ENCODE data around the gene RAD18. TPM values are rescaled to one million over a fixed set of nuclear protein-coding genes. Genes with fewer than 3 reads are reported as not detected.

RAD18 gene
- total RNA-seq, 1 donor from 2014 or later: 0.75 TPM

DNA sequence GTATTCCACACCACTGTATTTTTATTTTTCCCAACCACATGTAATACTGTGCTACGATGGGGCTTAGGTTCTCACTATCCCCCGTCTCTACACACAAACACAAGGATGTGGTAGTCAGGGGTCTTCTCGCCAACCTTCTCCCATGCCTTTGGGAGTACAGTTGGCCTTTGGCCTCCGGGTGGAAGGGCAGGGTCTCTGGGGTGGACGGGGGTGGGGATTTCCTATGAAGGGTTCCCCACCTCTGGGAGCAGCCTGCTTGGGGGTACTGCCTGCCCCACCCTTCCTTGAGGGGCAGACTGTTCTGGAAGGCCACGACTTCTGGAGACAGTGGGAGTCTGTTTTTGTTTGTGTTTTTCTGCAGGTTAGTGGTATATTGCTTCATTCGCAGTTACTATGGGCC is 21.3 kb upstream of the RAD18 start:
- H3K27ac ChIP-seq: no peak overlapping the region
- intact Hi-C loops (cut with DNase I): no loop called here
- TF ChIP-seq, protein P1, sequence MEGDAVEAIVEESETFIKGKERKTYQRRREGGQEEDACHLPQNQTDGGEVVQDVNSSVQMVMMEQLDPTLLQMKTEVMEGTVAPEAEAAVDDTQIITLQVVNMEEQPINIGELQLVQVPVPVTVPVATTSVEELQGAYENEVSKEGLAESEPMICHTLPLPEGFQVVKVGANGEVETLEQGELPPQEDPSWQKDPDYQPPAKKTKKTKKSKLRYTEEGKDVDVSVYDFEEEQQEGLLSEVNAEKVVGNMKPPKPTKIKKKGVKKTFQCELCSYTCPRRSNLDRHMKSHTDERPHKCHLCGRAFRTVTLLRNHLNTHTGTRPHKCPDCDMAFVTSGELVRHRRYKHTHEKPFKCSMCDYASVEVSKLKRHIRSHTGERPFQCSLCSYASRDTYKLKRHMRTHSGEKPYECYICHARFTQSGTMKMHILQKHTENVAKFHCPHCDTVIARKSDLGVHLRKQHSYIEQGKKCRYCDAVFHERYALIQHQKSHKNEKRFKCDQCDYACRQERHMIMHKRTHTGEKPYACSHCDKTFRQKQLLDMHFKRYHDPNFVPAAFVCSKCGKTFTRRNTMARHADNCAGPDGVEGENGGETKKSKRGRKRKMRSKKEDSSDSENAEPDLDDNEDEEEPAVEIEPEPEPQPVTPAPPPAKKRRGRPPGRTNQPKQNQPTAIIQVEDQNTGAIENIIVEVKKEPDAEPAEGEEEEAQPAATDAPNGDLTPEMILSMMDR (IDR thresholded peaks at IDR 0.05): no peak
- DNase-seq (ENCODE audit: low spot score in 2 of 2): no peak
- peaks cover 0 to under 1% of the 10 kb centered on the region in 2 donors for H3K9me3 ChIP-seq
- H3K4me1 ChIP-seq: no peaks in the 10 kb centered on the region
- H3K4me3 ChIP-seq: no peak overlapping the region
- H3K27me3 ChIP-seq: no peaks in the 10 kb centered on the region
- H3K36me3 ChIP-seq: no peaks in the 10 kb centered on the region

DNA sequence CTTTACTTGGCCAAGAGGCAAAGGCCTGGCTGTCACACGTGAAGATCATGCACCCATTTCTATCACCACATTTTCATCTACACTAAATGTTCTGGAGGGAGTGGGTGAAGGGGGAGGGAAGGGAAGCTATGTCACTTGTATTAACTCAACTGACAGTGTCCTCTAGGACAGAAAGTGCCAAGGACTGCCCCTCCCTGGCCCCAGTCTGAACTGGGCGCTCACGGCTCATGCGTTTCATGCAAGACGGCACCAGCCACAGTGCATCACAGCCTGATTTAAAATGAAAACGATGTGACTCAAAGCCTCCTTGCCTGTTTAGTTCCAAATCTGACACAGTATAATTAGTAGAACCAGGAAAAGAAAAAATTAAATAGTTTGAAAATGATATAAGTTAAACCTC is 20.8 kb upstream of the RAD18 start:
- H3K4me1 ChIP-seq: no peaks in the 10 kb centered on the region
- no peak for DNase-seq (ENCODE audit: low spot score in 2 of 2)
- TF ChIP-seq, protein P1 (IDR thresholded peaks at IDR 0.05): no peak
- intact Hi-C loops (cut with DNase I): no loop called here
- no peak overlapping the region for H3K27ac ChIP-seq
- H3K36me3 ChIP-seq: no peaks in the 10 kb centered on the region
- H3K4me3 ChIP-seq: no peak overlapping the region
- H3K9me3 ChIP-seq: peaks cover 0 to 5% of the 10 kb centered on the region in 2 donors
- H3K27me3 ChIP-seq: no peaks in the 10 kb centered on the region

DNA sequence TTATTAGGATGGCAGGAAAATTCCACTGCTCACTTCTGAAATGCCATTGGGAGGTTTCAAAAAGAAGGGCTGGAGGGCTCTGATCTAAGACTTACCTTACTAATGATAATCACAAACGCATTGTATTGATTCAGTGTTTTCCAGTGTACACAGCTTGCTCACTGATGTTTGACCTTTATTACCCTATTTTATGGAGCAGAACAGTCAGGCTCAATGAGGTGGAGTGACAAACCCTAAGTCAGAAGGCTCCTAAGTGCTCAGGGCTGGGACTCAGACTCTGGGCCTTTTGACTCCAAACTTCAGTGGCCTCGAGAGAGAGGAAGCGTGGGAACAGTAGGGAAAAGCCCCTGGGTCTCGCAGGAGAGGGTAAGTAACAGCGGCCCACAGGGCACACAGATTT is 20.3 kb upstream of the RAD18 start:
- H3K4me1 ChIP-seq: no peaks in the 10 kb centered on the region
- H3K9me3 ChIP-seq: peaks cover 0 to 7% of the 10 kb centered on the region in 2 donors
- DNase-seq (ENCODE audit: low spot score in 2 of 2): no peak
- no peak overlapping the region for H3K27ac ChIP-seq
- intact Hi-C loops (cut with DNase I): no loop called here
- H3K36me3 ChIP-seq: no peaks in the 10 kb centered on the region
- TF ChIP-seq, protein P1 (IDR thresholded peaks at IDR 0.05): no peak
- no peaks in the 10 kb centered on the region for H3K27me3 ChIP-seq
- no peak overlapping the region for H3K4me3 ChIP-seq

DNA sequence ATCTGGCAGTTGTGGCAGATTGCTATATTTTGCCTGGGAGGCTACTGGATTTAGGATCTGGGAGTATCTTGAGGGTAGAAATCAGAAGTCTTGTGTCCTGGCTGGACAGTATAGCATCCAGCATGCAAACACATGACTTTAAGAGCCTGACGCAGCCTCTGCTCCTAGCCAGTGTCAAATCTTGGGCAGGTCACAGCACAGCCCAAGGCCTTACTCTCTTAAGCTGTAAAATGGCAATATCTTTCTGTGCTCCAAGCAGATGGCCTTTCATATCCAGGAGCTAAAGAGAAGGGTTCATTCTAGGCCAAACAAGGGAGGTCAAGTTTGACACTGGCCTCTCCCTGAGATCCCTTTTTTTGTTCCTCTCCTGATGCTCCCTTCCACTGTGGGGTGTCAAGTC is 19.8 kb upstream of the RAD18 start:
- no peak overlapping the region for H3K4me3 ChIP-seq
- no peak for DNase-seq (ENCODE audit: low spot score in 2 of 2)
- H3K4me1 ChIP-seq: no peaks in the 10 kb centered on the region
- TF ChIP-seq, protein P1 (IDR thresholded peaks at IDR 0.05): no peak
- H3K27me3 ChIP-seq: no peaks in the 10 kb centered on the region
- peaks cover 0 to 7% of the 10 kb centered on the region in 2 donors for H3K9me3 ChIP-seq
- intact Hi-C loops (cut with DNase I): no loop called here
- H3K36me3 ChIP-seq: no peaks in the 10 kb centered on the region
- no peak overlapping the region for H3K27ac ChIP-seq

DNA sequence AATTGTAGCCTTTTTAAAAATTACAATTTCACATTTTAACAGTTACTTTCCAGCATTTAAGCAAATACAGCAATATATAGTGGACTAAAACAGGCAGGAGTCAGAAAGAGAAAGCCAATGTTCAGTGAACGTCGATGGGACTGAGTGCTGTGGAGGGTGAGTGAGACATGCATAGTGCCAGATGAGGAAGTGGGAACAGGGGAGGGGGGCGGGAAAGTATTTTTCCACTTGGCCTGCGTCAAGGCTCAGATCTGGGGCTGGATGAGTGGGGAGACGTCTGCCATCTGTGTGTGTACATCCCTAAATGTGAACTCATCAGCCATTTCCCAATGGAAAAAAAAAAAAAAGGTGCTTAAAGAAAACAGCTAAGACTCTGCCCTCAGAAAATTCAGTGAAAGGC is 19.2 kb upstream of the RAD18 start:
- Histone ChIP-seq H3K9me3 (peaks cover 0 to 7% of the 10 kb centered on the region in 2 donors), H3K27ac (no peak overlapping the region), H3K4me1 (no peaks in the 10 kb centered on the region), H3K36me3 (no peaks in the 10 kb centered on the region), H3K4me3 (no peak overlapping the region), H3K27me3 (no peaks in the 10 kb centered on the region)
- intact Hi-C loops (cut with DNase I): no loop called here
- TF ChIP-seq, protein P1 (IDR thresholded peaks at IDR 0.05): no peak
- no peak for DNase-seq (ENCODE audit: low spot score in 2 of 2)

DNA sequence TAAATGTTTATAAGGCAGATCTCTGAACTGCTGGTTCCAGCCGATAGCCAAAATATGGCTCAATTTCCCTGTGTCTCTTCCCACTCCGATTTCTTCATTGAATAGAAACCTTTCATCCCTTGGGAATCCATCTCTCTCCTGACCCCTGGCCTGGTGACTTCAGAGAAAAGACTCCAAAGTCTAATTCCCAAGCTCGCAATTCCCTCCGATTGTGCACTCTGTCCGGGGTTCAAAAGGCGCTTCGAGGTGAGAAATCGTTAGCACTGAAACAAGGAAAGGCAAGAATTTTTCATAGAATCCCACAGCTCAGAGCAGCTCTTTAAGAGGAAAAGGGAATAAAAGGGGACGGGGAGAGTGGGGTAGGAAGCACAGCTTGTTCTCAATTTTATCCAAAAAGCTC is 18.4 kb upstream of the RAD18 start:
- intact Hi-C loops (cut with DNase I): no loop called here
- Histone ChIP-seq H3K36me3 (no peaks in the 10 kb centered on the region), H3K4me3 (no peak overlapping the region), H3K4me1 (no peaks in the 10 kb centered on the region), H3K9me3 (peaks cover 0 to 7% of the 10 kb centered on the region in 2 donors), H3K27ac (no peak overlapping the region), H3K27me3 (no peaks in the 10 kb centered on the region)
- TF ChIP-seq, protein P1 (IDR thresholded peaks at IDR 0.05): no peak
- no peak for DNase-seq (ENCODE audit: low spot score in 2 of 2)
